ENCODE data around the gene ZSCAN32. TPM values are rescaled to one million over a fixed set of nuclear protein-coding genes. Genes with fewer than 3 reads are reported as not detected.

Gene ZSCAN32
- total RNA-seq (1 to 10 TPM; 5.9 to 9.0 (median 7.6) TPM), polyA plus RNA-seq (5.1 TPM)
- long read RNA-seq, donor 1, transcript ZSCAN32-202 (7 exons, 3,173 nt): major isoform, 5 of 14 reads
- long read RNA-seq, donor 1, partial matches to known transcripts: 0 of 14 reads
- long read RNA-seq, donor 1, other reads (novel, unspliced or antisense): 8 of 14 reads
- long read RNA-seq, donor 2, partial matches to known transcripts: 1 of 5 reads
- long read RNA-seq, donor 2, other reads (novel, unspliced or antisense): 2 of 5 reads
- long read RNA-seq, donor 3, transcript ZSCAN32-215 (4 exons, 2,788 nt): major isoform, 10 of 60 reads
- long read RNA-seq, donor 3, transcript ZSCAN32-202 (7 exons, 3,173 nt): minor isoform, 8 of 60 reads
- long read RNA-seq, donor 3, partial matches to known transcripts: 21 of 60 reads
- long read RNA-seq, donor 3, other reads (novel, unspliced or antisense): 17 of 60 reads
- long read RNA-seq, donor 4, partial matches to known transcripts: 0 of 5 reads
- long read RNA-seq, donor 4, other reads (novel, unspliced or antisense): 2 of 5 reads

DNA sequence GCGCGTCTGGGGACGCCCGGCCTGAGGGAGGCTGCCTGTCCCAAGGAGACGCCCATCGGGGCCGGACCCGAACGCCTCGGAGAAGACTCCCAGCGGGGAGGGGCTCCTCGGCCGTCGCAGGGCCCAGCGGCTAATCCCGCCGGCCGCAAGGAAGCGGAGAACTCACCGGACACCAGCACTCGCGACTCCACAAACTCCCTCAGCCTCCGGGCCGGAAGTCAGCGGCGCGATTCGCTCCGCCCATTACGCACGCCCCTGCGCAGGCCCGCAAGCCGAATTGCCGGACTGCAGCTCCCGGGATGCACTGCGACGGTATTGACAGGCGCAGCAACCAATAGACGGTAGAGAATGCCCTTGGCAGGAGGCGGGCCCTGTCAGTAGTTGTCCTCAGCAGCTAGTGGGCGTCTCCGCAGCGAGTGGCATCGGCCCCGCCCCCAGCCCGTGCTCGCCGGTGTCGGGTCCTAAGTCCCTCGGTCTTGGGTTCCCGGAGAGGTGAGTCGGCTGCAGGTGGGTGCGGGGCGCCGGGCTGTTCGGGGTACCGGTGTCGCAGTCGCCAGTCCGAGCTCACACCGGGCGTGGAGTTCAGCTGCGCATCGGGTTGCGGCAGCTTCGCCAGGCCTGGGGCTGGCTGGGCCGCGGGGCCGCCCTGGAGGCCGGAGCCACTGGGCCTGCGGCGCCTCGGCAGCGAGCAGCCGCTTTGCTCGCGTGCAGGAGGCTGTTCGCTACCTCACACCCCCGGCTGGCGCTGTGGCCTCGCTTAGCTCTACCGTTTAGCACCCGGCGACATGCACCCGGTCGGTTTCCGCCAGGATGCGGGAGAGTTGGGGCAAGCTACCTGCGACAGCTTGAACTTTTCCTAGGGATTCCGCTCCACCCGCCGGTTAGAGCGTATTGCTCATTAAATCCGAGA is at the start of gene ZSCAN32, which contains the start of gene ZNF174:
TSS of gene ZSCAN32 (minus strand) at position 226 of the 910 bp plus-strand sequence. CDS start 3,447 bp downstream, outside the sequence.
TSS of gene ZNF174 (plus strand) at position 437 of the 910 bp plus-strand sequence. CDS start 790 bp downstream, outside the sequence.
- intact Hi-C loops (cut with DNase I): loop anchor here in 3 of 4 donors (5.0 to 10.0 kb wide), 4 partner anchors 54 to 96 kb away; partner anchors contain the start of genes C16orf90 (in 1 of the 3), TIGD7 (in 1 of the 3) and ZNF75A (in 1 of the 3)
- DNase-seq (peak; percentile 98 to 99 (median 99)), ATAC-seq (peak; percentile 100)
- H3K9me3 ChIP-seq (ENCODE audit: control insufficient read depth, low read length): peaks cover 12% of the 10 kb centered on the region
- H3K4me1 ChIP-seq (ENCODE audit: control insufficient read depth, insufficient read depth, low read length): peaks cover 7% of the 10 kb centered on the region
- no peaks in the 10 kb centered on the region for H3K27me3 ChIP-seq (ENCODE audit: control insufficient read depth, insufficient read depth)
- H3K4me3 ChIP-seq (ENCODE audit: low read length): peak within 1 kb of the TSS; percentile 97
- peak within 1 kb of the TSS; percentile 92 for H3K27ac ChIP-seq (ENCODE audit: low read length)
- under 1% methylated on average over 95 of the region's 95 CpGs for WGBS

DNA sequence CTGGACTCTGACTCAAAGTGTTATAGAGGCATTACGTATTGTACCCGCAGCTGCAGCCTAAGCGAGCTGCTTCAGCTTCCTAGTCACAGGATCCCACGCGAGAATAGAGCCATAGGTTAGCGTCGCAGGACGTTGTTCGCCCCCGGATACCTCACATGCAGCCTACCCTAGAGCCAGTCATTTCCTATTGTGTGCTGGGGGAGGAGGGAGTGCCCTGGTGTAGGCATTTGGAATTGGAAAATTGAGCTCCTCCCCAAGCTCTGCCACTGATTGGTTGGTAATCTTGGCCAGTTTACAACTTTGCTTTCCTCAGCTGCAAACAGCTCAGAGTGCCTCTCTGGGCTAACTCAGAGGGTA is 43.2 kb upstream of the ZSCAN32 start:
- DNase-seq (no peak), ATAC-seq (peak; percentile 69 to 73)
- H3K27ac ChIP-seq (ENCODE audit: low read length): peak overlapping the region; percentile 76
- H3K4me1 ChIP-seq (ENCODE audit: control insufficient read depth, insufficient read depth, low read length): no peaks in the 10 kb centered on the region
- intact Hi-C loops (cut with DNase I): no loop called here
- H3K27me3 ChIP-seq (ENCODE audit: control insufficient read depth, insufficient read depth): no peaks in the 10 kb centered on the region
- 40% methylated on average over 10 of the region's 10 CpGs for WGBS
- no peaks in the 10 kb centered on the region for H3K9me3 ChIP-seq (ENCODE audit: control insufficient read depth, low read length)
- H3K4me3 ChIP-seq (ENCODE audit: low read length): peak overlapping the region; percentile 63

DNA sequence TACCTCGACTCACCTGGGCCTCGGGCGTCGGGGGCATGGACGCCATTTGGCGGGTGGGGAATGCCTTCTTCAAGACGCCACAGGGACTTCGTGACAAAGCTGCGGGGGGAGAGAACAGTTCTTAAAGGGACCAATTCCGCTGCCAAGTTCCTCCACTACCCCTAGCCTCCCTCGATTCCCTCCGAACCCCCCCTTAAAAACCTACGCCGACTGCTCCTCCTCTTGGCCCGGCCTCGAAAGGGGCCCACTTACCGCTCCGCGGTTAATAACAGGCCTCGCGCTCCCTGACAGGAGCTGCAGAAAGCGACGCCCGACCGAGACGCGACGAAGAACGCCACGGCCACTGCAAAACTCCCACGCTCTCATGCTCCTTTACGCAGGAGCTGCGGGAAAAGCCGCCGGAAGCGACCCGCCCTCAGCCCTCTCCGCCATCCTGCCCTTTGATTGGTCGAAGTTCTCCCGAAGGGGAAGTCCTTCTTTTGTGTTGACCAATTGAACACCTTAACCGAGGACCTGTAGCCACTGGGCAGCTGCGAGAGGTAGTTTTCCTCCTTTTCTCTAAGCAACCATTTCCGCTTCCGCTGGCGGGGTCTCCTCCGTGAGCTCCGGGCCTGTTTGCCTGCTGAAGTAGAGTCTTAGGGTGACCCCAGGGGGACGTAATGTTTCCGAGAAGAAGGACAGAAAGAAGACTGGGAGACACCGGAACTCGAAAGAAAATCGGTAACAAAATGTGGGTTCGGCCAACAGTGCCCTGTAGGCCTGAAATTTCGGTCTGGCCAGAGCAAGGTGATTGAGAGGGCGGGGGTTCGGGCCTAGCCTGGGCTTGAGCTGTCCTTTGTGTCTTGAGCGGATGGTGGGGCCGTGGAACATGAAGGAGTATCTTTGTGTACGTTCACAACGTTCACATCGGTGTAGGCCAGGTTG is 42.6 kb upstream of the ZSCAN32 start, which contains the start of the genes NAA60 and ZNF597:
TSS of gene NAA60 (plus strand) at position 573 of the 924 bp plus-strand sequence. CDS start 32,548 bp downstream, outside the sequence.
TSS of gene ZNF597 (minus strand) at position 397 of the 924 bp plus-strand sequence. CDS start at position 46, 351 bp downstream.
- no peaks in the 10 kb centered on the region for H3K27me3 ChIP-seq (ENCODE audit: control insufficient read depth, insufficient read depth)
- DNase-seq: peak; percentile 82 to 89 (median 86)
- WGBS: 40% methylated on average over 61 of the region's 61 CpGs
- no peaks in the 10 kb centered on the region for H3K9me3 ChIP-seq (ENCODE audit: control insufficient read depth, low read length)
- ATAC-seq: peak; percentile 98 to 99
- peak within 1 kb of the TSS; percentile 76 for H3K27ac ChIP-seq (ENCODE audit: low read length)
- intact Hi-C loops (cut with DNase I): no loop called here
- no peaks in the 10 kb centered on the region for H3K4me1 ChIP-seq (ENCODE audit: control insufficient read depth, insufficient read depth, low read length)
- H3K4me3 ChIP-seq (ENCODE audit: low read length): peak within 1 kb of the TSS; percentile 63

DNA sequence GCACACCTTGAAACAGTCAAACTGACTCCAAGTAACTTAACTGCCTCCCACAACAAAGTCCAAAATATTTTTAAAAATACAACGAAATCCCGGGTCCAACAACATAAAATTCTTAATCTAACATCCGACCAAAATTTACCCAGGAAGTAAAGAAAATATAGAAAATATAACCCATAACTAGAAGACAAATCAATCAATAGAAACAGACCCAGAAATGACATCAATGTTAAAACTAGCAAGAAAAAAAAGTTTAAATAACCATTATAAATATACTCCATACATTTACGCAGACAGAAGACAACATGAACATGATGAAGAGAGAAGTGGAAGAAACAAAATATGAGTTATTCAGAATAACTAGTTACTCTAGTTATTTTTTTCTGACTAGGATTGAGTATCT is 38.8 kb upstream of the ZSCAN32 start:
- intact Hi-C loops (cut with DNase I): no loop called here
- no peaks in the 10 kb centered on the region for H3K9me3 ChIP-seq (ENCODE audit: control insufficient read depth, low read length)
- H3K4me3 ChIP-seq (ENCODE audit: low read length): no peak overlapping the region
- ATAC-seq: no peak
- no peak for DNase-seq
- no peaks in the 10 kb centered on the region for H3K27me3 ChIP-seq (ENCODE audit: control insufficient read depth, insufficient read depth)
- H3K27ac ChIP-seq (ENCODE audit: low read length): no peak overlapping the region
- H3K4me1 ChIP-seq (ENCODE audit: control insufficient read depth, insufficient read depth, low read length): no peaks in the 10 kb centered on the region
- 91% methylated on average over 4 of the region's 4 CpGs for WGBS

DNA sequence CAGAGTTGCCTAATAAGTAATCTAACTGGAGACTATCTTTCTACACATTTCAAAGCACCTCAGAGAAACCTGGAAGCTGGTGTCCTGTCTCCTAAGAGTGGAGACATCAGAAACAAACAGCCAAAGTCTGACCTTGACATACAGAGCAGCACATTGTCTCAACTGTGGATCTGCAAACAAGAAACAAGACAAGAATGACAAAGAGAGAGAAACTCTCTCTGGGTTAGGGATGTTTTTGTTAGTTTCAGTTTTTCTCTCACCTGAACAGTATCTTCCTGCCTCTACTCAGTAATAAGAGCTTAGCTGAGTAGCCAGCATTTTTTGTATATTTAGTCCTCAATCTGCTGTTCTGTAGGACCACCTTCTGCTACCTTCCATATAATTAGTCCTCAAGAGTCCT is 33.6 kb upstream of the ZSCAN32 start:
- no peak for ATAC-seq
- H3K27me3 ChIP-seq (ENCODE audit: control insufficient read depth, insufficient read depth): no peaks in the 10 kb centered on the region
- intact Hi-C loops (cut with DNase I): no loop called here
- H3K4me1 ChIP-seq (ENCODE audit: control insufficient read depth, insufficient read depth, low read length): no peaks in the 10 kb centered on the region
- DNase-seq: no peak
- H3K4me3 ChIP-seq (ENCODE audit: low read length): no peak overlapping the region
- H3K9me3 ChIP-seq (ENCODE audit: control insufficient read depth, low read length): no peaks in the 10 kb centered on the region
- no peak overlapping the region for H3K27ac ChIP-seq (ENCODE audit: low read length)

DNA sequence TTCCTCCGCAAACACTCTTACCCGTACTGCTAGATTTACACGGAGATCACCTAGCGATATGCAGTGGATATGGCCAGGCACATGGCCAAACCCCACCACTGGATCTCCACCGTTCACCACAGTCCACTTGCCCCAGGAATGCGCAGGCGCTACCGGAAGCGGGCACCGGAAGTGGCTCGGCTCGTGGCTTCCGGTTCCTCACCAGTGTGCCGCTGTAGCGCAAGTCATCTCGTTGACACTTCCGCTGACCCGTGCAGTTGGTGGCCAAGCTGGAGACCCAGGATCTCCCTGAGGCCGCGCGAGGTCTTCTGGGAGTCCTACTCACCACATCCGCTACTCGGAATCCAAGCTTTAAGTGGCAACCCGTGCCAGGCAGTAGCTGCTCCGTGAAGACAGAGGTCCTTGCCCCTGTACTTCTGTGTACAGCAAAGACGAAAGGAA is 31.0 kb upstream of the ZSCAN32 start:
- no peaks in the 10 kb centered on the region for H3K27me3 ChIP-seq (ENCODE audit: control insufficient read depth, insufficient read depth)
- H3K9me3 ChIP-seq (ENCODE audit: control insufficient read depth, low read length): no peaks in the 10 kb centered on the region
- ATAC-seq: peak; percentile 71 to 83
- peak; percentile 71 to 86 (median 80) for DNase-seq
- no peak overlapping the region for H3K4me3 ChIP-seq (ENCODE audit: low read length)
- H3K4me1 ChIP-seq (ENCODE audit: control insufficient read depth, insufficient read depth, low read length): no peaks in the 10 kb centered on the region
- WGBS: 64% methylated on average over 26 of the region's 26 CpGs
- intact Hi-C loops (cut with DNase I): no loop called here
- no peak overlapping the region for H3K27ac ChIP-seq (ENCODE audit: low read length)

DNA sequence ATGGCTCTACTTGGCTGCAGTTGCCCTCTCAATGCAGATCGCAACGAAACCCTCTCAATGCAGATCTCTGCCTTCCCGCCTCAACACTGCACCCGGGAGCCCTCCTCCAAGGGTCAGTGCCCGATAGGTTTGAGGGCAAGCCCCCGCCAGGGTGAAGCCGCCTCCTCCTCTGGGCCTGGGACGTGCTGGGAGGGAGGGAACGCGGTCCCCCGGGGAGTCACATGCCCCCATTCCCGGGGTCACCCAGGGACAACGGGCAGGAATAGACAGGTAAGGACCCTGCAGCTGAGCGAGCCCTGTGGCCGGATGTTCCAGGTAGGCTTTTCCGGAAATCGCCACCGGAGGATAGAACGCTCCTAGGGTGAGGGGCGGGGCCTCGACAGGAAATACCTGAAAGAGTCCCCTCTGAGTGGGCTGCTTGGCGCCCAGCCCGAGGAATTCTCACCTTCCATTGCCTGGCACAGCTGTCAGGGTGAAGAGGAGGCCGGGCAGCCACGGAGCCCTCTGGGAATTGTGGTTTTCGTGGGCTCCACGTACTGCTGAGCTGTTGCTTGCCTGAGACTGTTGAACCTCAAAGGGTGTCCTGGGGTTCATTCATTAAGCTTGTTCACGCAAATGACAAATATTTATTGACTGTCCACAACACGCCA is 13.1 kb upstream of the ZSCAN32 start:
- no peak for DNase-seq
- Histone ChIP-seq H3K4me1 (ENCODE audit: control insufficient read depth, insufficient read depth, low read length) (no peaks in the 10 kb centered on the region), H3K4me3 (ENCODE audit: low read length) (no peak overlapping the region), H3K27ac (ENCODE audit: low read length) (no peak overlapping the region), H3K27me3 (ENCODE audit: control insufficient read depth, insufficient read depth) (no peaks in the 10 kb centered on the region), H3K9me3 (ENCODE audit: control insufficient read depth, low read length) (peaks cover 16% of the 10 kb centered on the region)
- ATAC-seq: no peak
- WGBS: 42% methylated on average over 29 of the region's 29 CpGs
- intact Hi-C loops (cut with DNase I): loop anchor here in 1 of 4 donors (5.0 kb wide), 1 partner anchor 37 kb away; no protein-coding TSS in a partner anchor

DNA sequence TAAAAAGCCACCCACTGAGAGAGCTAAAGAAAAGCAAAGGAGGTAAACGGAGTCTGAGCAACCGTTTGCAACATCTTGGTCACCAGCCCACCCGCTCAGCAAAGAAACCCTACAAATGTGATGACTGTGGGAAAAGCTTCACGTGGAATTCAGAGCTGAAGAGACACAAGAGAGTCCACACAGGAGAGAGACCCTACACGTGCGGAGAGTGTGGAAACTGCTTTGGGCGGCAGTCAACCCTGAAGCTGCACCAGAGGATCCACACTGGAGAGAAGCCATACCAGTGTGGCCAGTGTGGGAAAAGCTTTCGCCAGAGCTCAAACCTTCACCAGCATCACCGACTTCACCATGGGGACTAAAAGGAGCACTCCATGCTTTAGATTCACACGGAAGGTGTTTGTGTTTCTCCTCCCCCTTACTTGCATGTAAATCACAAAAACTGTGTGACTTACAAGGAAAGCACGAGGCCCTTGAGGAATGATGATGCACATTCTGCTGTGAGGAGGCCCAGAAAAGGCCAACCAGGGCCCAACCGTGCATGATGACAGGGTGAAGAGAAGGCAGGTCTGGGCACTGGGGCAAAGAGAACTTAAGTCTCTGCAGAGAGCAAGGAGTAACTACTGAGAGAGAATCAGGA is 7.9 kb upstream of the ZSCAN32 start:
- Histone ChIP-seq H3K4me1 (ENCODE audit: control insufficient read depth, insufficient read depth, low read length) (peaks cover 3% of the 10 kb centered on the region), H3K4me3 (ENCODE audit: low read length) (peak overlapping the region; percentile 2), H3K9me3 (ENCODE audit: control insufficient read depth, low read length) (peaks cover 38% of the 10 kb centered on the region), H3K27me3 (ENCODE audit: control insufficient read depth, insufficient read depth) (no peaks in the 10 kb centered on the region), H3K27ac (ENCODE audit: low read length) (no peak overlapping the region)
- DNase-seq (no peak), ATAC-seq (no peak)
- 97% methylated on average over 12 of the region's 12 CpGs for WGBS
- intact Hi-C loops (cut with DNase I): loop anchor here in 2 of 4 donors (10.0 kb wide), 3 partner anchors 46 to 104 kb away; partner anchors contain the start of genes C16orf90 (in 1 of the 2), TIGD7 (in 1 of the 2) and ZNF75A (in 1 of the 2)

Measured in right cardiac atrium (tissue), 5 donors.